ENCODE data around the gene SBK3.
"Not testable (repeated sequence)": the region's sequence is repeated elsewhere in the genome, so short reads cannot be mapped to it uniquely, and the experiment has no call there.

SBK3 gene

DNA sequence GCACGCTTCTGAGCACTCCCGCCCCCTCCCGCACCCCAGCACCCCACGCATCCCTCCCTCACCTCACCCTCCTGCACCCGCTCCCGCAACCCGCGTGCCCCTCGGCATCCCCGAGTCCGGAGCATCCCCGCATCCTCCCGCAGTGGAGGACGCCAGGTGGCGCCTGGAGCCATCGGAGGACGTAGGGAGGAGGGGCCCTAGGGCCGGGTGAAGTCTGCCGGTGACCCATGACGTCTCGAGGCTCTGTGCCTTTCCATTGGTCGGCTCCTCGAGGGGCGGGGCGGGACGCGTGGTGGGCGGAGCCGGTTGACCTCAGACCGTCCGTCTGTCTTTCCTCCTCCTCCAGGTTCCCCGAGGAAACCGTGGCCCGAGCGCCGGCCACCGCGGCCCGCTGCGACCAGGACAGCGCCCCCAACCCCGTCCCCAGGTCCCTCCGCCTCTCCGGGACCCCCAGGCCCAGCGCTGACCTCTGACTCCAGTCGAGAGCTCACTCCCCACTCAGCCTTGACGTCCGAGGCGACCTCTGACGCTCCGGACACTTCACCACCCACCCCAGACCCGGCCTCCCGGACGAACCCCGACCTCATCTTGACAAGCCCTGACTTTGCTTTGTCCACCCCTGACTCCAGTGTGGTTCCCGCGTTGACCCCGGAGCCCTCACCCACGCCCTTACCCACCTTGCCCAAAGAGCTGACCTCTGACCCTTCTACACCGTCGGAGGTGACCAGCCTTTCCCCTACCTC, 28.3 kb downstream of the SBK3 start:
- DNase-seq: peak; percentile 71

DNA sequence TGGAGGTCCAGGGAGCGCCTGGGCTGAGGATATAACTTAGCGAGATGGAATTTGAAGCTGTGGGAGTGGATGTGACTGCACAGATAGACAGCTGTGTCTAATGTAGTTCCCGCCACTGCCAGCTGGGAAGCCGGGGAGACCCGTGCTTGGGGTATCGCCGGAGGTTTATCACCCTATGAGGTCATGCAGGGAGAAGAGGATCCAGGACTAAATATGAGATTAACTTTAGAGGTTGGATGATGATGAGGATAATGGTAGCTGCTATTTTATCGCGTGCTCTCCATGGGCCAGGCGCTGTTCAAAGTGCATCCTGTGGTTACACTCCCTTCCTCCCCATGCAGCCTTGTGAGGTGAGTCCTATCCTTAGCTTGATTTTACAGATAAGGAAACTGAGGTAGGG, 37.2 kb downstream of the SBK3 start:
- no peak for DNase-seq

DNA sequence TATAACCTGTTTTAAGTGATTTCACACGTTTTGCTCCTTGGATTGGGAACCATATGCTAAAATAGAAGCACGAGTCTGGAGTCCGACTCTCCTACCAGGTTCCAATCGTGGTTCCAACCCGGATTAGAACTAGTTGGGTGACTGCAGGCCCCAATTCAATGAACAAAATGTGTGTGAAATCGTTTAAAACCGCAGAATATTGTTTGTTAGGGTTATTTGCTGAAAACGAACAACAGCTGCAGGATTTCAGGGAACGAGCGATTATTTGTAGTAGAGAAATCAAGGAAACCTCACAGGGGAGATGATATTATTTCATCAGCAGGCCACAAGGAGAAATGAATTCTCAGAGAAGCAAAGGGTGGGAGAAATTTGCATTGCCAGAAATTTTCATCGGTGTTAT, 40.4 kb downstream of the SBK3 start:
- DNase-seq: no peak

DNA sequence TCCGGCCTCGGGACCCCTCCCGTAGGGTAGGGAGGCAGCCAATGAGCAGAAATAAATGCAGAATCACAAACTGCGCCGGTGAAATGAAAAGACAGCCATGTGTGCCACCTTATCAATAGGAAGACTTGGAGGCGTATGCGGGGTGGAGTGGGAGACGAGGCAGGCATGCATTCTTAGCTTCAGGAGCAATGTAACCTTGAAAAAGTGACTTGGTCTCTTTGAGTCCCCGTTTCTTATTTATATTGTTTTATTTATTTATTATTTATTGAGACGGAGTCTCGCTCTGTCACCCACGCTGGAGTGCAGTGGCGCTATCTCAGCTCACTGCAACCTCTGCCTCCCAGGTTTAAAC, 41.1 kb downstream of the SBK3 start:
- no peak for DNase-seq

DNA sequence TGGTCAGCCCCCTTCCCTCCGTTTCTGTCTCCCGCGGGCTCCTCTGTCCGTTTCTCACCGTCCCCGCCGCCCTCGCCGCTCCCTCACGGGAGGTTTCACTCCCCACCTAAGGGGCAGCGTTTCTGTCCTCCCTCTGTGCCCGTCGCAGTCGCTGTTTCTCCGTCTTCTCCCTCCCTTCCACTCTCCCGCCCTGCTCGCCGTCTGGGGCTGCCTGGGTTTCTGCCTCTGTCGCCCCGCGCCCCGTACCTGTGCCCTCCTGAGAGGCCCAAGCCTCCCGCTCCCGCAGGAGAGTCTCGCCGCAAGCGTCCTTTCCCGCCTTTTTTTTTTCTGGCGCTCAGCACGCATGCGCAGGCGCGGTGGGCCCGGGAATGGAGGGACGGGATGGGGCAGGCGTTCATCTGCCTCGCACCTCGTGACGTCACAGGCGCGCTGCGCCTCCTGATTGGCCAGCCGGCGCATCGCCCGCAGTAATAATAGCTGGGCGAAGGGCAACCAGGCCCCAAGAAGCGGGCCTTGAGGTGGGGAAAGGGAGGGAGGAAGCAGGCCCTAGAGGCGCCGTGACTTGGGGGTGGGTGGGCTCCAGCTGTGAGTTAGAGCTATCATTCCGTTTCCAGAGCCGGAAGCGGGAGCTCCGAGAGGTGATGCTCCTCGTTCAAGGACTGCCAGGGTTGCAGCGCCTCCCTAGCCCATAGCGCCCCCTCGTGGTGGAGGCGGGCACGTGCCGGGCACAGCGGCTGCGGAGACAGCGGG, 41.7 kb downstream of the SBK3 start:
- peak; percentile 54 for DNase-seq

DNA sequence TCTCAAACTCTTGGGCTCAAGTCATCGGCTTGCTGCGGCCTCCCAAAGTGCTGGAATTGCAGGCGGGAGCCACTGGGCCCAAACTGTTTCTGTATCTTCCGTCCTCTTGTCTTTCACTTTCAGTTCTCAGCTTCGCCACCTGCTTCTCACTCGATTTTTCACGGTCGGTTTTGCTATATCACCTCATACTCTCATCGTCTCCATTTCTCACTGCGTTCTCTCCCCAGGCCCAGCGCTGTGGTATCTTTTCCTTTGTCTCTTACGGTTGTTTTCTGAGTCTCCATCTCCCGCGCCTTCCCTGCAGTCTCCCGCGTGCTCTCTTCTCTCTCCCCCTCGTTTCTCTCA, 42.2 kb downstream of the SBK3 start:
- no peak for DNase-seq

DNA sequence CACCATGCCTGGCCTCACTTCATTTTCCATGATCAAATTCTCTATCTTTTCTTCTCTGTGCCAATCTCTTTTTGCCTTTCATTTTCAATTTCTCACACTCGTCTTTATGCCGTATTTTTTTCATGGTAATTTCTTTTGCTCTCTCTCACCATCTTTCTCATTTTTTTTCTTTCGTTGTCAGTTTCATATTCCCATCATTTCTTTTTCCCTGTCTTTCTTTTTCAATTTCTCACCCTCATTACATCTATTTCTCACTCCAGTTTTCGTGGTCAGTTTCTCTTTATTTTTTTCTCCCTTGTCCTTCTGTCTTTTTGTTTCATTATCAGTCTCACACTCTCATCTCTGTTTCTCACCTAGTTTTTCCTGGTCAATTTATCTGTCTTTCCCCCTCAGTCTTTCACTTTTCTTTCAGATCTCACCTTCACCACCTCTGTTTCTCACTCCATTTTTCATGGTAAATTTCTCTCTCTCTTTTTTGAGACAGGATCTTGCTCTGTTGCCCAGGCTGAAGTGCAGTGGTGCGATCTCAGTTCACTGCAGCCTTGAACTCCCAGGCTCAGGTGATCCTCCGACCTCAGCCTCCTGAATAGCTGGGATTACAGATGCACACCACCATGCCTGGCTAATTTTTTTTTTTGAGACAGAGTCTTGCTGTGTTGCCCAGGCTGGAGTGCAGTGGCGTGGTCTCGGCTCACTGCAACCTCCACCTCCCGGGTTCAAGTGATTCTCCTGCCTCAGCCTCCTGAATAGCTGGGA, 43.0 kb downstream of the SBK3 start:
- DNase-seq: no peak

DNA sequence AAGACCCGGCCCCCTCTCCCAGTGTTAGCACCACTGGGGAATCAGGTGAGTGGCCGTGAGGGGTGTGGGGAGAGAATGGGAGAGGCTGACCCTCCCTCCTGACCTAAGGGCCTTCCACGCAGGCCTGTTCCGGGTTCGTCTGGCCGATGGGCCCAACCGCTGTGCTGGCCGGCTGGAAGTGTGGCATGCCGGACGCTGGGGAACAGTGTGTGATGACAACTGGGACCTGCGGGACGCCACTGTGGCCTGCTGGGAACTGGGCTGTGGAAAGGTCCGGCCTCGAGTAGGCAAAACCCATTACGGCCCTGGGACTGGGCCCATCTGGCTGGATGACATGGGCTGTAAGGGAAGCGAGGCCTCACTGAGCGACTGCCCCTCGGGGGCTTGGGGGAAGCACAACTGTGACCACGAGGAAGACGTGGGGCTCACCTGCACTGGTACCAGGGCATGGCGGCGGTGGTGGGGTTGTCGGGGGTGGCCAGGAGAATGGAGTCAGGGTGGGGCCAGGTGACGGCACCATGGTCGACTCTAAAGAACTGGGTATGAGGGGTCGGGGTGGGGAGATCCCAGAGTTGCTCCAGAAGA, 44.9 kb downstream of the SBK3 start:
- DNase-seq: no peak

DNA sequence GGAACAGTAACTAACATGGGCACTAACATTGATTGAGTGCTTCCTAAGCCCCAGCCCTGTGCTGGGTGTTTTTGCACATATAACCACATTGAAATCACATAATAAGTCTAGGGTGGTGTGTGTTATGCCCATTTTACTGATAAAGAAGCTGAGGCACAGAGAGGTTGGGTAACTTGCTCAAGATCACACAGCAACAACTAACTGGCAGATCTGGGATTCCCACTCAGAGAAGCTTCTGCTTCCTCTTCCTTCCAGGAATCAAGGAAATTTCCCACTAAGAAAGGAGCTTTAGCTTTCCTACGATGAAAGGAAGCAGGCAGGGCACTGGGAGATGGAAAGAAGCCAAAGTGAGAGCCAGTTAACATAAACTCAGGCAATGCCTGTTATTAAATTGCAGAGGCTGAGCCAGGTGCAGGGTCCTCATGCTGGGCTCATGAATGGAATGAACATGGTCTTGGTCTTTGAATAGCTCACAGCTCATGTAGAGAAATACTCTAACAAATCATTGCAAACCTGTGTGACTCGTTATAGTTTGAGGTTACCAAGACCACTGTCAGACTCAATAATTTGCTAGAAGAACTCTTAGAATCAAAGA, 47.0 kb downstream of the SBK3 start:
- no peak for DNase-seq

DNA sequence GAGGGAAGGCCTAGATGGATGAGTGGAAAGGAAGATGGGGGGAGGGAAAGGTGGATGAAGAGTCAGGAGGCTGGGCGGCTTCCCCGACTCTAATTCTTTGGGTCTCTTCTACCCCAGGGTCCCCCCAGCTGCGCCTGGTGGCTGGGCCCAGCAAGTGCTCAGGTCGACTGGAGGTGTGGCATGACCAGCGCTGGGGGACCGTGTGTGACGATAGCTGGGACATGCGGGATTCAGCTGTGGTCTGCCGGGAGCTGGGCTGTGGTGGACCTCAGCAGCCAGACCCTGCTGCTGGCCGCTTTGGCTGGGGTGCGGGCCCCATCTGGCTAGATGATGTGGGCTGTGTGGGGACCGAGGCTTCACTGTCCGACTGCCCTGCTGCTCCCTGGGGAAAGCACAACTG, 47.6 kb downstream of the SBK3 start:
- DNase-seq: no peak

DNA sequence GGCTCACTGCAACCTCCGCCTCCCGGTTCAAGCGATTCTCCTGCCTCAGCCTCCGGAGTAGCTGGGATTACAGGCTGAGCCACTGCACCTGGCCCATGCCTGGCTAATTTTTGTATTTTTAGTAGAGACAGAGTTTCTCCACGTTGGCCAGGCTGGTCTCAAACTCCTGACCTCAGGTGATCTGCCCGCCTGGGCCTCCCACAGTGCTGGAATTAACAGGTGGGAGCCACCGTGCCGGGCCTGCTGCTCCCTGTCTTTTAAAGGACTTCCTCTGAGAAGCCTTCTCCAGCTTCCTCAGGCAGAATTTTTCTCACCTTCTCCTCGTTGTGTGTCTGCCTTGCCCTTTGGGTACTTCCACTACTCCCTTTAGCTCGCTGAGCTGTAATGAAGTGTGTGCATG, 48.5 kb downstream of the SBK3 start:
- not testable (repeated sequence) for DNase-seq

DNA sequence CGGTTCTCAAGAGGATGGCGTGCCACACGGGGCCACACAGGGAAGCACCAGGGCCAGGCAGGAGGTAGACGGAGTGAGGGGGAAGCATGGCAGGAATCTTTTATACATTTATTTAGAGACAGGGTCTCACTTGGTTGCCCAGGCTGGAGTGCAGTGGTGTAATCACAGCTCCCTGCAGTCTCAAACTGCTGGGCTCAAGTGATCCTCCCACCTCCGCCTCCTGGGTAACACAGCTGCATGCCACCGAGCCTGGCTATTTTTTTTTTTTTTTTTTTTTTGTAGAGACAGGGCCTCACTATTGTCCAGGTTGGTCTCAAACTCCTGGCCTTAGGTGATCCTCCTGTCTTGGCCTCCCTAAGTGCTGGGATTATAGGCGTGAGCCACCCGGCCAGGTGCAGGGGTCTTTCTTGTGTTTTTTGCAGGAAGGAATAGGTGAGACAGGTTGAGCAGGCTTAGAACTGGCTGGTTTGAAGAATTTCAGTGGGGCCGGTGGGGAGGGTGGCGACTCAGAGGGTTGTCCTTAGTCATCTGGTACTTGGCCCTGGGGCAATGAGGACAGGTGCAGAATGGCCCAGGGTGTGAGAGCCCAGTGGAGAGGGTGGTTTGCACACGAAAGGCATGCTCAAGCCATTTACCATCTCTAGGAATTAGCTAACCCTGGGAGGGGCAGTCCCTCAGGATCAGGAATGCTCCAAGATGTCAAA, 49.5 kb downstream of the SBK3 start:
- DNase-seq: no peak

DNA sequence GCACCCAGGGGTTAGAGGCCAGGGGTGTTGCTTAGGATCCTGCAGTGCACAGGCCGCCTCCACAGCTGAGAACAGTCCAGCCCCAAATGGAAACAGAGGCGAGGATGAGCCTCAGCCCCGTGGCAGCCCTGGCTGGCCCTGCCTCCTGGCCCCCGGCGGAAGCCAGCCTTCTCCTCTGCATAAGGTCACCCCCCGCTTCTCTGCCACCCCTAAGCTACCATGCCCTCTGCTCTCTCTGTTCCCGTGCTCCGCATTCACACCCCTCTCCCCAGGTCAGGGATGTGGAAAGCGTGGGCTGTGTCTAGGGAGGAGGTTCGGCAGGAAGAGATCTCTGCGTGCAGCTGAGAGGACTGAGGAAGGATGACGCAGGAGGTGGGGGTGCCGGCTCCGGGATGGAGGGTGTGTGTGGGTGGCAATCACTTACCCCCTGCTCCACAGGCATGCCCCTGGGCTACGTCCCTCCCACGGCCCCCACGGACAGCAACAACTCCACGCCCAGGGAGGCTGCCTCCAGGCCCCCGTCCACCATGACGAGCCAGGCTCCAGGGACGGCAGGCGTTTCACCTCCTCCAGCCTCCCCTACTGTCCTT, 51.1 kb downstream of the SBK3 start:
- DNase-seq: no peak

DNA sequence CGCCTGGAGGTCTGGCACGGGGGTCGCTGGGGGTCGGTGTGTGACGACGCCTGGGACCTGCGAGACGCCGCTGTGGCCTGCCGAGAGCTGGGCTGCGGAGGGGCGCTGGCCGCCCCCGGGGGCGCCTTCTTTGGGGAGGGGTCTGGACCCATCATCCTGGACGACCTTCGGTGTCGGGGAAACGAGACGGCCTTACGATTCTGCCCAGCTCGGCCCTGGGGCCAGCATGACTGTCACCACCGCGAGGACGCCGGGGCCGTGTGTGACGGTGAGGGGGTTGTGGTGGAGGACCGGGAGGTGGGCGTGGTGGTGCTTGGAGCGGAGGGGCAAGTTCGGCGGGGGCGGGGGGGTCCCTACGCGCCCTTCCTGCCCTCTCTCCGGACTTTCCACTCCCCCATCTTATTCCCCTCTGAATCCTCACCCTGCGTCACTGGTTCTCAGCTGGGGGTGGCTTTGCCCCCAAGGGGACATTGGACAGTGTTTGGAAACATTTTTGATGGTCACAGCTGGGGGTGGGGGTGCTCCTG, 51.6 kb downstream of the SBK3 start:
- DNase-seq: no peak

DNA sequence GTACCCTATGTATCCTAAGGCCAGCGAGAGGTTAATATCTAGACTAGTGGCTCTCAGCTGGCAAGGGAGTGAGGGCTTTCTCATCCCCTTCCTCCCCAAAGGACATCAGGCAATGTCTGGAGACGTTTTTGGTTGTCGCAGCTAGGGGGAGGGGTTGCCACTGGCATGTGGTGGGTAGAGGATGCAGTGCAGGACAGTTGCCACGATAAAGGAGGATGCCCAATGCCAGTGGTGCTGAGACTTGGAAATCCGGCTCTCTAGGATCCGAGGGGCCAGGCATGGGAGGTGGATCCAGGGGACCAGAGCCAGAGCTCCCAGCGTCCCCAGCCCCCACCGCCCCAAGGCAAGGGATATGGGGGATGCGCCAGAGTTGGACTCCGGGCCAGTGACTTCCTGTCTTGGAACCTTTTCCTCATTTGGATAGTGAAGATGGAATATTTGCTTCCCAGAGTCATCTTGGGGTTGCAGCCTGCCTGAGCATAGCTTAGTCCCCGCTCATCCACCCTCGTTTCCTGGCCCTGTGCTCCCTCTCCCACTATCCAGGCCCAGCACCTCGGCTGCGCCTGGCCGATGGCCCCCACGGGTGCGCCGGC, 52.2 kb downstream of the SBK3 start:
- DNase-seq: no peak

DNA sequence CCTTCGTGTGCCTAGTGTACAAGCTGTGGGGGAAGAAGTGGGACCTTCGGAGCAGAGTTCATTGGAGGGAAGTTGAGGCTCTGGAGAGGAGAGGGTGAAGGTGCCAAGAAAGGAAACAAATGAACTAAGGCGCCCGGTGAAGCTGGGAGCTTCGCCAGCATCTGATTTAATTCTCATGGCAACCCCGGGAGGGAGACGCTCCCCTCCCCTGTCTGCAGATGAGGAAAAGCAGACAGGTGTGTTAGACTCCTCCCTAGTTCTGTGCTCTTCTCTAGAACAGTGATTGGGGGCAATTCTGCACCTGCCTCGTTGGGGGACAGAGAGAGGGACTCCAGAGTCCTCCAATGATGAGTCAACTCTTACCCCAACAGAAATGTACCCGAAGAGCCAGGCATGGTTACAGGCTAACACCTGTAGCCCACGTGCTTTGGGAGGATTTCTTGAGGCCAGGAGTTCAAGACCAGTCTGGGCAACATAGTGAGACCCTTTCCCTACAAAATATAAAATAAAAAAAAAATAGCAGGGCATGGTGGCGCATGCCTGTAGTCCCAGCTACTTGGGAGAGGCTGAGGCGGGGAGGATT, 52.9 kb downstream of the SBK3 start:
- no peak for DNase-seq

DNA sequence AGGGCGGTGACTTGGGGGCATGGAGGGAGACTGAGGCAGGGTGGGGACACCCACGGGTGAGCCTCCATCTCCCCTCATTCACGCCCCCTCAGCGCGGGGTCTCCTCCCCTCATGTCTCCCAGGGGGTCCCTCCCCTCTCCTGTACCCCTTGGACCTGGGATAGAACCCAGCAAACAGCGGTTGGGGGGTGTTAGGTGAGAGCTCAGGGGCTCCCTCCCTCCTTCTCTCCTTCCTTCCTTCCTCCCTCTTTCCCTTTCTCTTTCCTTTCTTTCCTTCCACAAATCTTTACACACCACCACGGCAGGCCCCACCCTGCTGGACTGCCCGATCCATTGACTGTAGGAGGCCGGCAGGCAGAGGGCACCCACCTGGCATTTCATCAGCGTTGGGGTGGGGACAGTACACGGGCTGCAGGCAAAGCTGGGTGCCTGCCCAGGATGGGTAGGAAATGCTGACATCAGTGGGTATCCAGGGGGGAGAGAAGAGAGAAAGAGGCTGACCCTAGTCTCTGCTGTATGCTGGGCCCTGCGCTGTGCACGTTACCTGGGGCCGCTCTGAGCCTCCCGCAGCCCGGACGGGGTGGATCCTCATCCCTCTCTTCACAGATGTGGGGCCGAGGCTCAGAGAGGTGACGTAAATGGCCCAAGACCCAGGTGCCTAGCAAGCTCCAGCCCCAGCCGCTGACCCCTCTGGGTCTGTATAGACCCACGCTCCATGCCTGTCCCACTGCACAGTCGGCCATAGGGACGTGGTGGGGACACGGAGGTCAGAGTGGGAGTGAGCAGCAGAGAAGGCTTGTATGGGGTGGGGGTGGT, 53.6 kb downstream of the SBK3 start:
- no peak for DNase-seq
